ENCODE results near the gene LPP.

LPP gene

DNA sequence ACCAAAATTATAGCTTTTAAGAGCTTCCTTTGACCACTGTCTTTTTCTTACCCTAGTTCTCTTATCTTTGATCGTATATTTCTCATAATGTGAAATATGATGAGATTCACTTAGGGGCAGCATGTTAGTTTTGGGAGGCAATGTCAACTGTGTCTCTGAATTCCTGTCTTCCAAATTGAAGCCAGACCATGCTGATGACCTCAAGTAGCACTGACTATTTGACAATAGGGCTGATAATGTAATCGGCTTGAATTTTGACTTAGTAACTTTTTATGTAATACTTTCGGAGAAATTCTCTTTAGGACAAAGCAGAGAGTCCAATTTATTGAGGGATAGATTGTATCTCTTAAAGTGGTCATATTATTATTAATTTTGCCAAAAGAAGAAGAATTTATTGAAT lies 722.4 kb downstream of the LPP start:
- TF ChIP-seq, protein P1, sequence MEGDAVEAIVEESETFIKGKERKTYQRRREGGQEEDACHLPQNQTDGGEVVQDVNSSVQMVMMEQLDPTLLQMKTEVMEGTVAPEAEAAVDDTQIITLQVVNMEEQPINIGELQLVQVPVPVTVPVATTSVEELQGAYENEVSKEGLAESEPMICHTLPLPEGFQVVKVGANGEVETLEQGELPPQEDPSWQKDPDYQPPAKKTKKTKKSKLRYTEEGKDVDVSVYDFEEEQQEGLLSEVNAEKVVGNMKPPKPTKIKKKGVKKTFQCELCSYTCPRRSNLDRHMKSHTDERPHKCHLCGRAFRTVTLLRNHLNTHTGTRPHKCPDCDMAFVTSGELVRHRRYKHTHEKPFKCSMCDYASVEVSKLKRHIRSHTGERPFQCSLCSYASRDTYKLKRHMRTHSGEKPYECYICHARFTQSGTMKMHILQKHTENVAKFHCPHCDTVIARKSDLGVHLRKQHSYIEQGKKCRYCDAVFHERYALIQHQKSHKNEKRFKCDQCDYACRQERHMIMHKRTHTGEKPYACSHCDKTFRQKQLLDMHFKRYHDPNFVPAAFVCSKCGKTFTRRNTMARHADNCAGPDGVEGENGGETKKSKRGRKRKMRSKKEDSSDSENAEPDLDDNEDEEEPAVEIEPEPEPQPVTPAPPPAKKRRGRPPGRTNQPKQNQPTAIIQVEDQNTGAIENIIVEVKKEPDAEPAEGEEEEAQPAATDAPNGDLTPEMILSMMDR (IDR thresholded peaks at IDR 0.05; ENCODE audit: poor library complexity, severe bottlenecking): no peak
- no peaks in the 10 kb centered on the region for H3K9me3 ChIP-seq (ENCODE audit: severe bottlenecking)
- H3K4me1 ChIP-seq (ENCODE audit: insufficient read depth, poor library complexity, severe bottlenecking): peaks cover 6% of the 10 kb centered on the region
- H3K27me3 ChIP-seq (ENCODE audit: insufficient read depth, poor library complexity, severe bottlenecking): no peaks in the 10 kb centered on the region
- ATAC-seq (ENCODE audit: low read depth) (no peak), DNase-seq (ENCODE audit: low spot score) (no peak)
- peaks cover 19% of the 10 kb centered on the region for H3K36me3 ChIP-seq (ENCODE audit: low read depth)
- H3K27ac ChIP-seq (ENCODE audit: poor library complexity, severe bottlenecking): no peak overlapping the region
- H3K4me3 ChIP-seq (ENCODE audit: severe bottlenecking): no peak overlapping the region

DNA sequence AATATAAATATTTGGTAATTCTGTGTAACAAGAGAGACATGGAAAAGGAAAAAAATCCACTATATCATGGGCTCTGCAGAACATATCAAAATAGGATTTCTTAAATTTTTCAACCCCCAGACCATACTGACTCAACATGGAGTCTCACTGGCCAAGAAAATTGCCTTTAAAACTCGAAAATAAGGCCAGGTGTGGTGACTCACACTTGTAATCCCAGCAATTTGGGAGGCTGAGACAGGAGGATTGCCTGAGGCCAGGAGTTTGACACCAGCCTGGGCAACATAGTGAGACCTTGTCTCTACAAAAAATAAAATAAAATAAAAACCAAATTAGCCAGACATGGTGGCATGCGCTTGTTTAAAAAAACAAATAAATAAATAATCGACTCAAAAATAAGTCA lies 723.4 kb downstream of the LPP start:
- Histone ChIP-seq H3K36me3 (ENCODE audit: low read depth) (peaks cover 23% of the 10 kb centered on the region), H3K9me3 (ENCODE audit: severe bottlenecking) (peaks cover 2% of the 10 kb centered on the region), H3K27me3 (ENCODE audit: insufficient read depth, poor library complexity, severe bottlenecking) (no peaks in the 10 kb centered on the region), H3K4me3 (ENCODE audit: severe bottlenecking) (no peak overlapping the region), H3K4me1 (ENCODE audit: insufficient read depth, poor library complexity, severe bottlenecking) (peaks cover 16% of the 10 kb centered on the region), H3K27ac (ENCODE audit: poor library complexity, severe bottlenecking) (no peak overlapping the region)
- ATAC-seq (ENCODE audit: low read depth): no peak
- no peak for DNase-seq (ENCODE audit: low spot score)
- TF ChIP-seq, protein P1 (IDR thresholded peaks at IDR 0.05; ENCODE audit: poor library complexity, severe bottlenecking): no peak

DNA sequence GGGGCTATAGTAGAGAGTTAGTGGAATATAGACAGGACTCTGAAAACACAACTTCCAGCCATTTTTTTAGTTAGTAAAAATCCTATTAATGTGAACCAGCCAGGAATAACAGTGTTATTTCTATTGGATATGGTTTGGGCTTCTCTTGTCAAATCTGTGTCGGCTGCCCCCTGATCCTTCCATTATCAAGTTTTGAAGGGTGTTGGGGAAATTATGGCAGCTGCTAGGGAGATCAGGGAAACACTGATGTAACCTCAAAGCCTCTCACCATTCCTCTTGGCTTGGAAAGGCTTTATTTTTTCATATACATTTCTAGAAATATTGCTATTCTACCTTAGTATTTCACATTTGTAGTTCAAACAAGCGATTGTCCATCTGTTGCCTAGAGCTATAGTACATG lies 724.1 kb downstream of the LPP start:
- Histone ChIP-seq H3K4me3 (ENCODE audit: severe bottlenecking) (no peak overlapping the region), H3K36me3 (ENCODE audit: low read depth) (peaks cover 23% of the 10 kb centered on the region), H3K27me3 (ENCODE audit: insufficient read depth, poor library complexity, severe bottlenecking) (no peaks in the 10 kb centered on the region), H3K27ac (ENCODE audit: poor library complexity, severe bottlenecking) (no peak overlapping the region), H3K9me3 (ENCODE audit: severe bottlenecking) (peaks cover 2% of the 10 kb centered on the region), H3K4me1 (ENCODE audit: insufficient read depth, poor library complexity, severe bottlenecking) (peaks cover 19% of the 10 kb centered on the region)
- DNase-seq (ENCODE audit: low spot score): no peak
- no peak for ATAC-seq (ENCODE audit: low read depth)
- TF ChIP-seq, protein P1 (IDR thresholded peaks at IDR 0.05; ENCODE audit: poor library complexity, severe bottlenecking): no peak

DNA sequence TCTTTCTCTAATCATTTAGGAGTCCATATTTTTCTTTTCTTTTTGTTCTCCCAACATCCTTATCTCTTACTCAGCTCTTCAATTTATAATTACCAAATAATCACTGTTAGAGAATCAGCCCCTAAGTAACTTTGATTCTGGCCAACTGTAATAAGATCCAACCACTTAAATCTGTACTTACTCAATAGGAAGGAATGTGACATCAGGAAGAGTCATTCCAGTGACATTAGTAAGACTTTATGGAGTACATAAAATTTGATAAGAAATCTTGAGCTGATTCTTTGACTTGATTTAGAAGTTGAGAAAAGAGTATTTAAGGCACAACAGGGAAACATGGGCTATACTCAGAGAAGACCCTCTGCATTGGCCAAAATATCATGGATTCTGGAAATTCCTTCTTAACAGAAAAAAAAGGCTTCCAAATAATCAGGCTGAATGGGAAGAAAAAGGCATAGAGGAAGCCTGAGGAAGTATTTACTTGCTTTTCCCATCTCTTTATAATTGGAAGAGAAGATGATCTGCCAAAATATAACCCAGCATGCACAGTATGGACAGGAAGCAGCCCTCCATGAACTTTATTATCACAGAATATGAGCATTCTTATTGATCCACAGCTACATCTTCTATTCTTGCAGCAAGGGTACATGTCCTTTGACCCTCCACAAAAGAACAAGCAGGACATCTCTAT lies 728.1 kb downstream of the LPP start:
- TF ChIP-seq, protein P1 (IDR thresholded peaks at IDR 0.05; ENCODE audit: poor library complexity, severe bottlenecking): no peak

DNA sequence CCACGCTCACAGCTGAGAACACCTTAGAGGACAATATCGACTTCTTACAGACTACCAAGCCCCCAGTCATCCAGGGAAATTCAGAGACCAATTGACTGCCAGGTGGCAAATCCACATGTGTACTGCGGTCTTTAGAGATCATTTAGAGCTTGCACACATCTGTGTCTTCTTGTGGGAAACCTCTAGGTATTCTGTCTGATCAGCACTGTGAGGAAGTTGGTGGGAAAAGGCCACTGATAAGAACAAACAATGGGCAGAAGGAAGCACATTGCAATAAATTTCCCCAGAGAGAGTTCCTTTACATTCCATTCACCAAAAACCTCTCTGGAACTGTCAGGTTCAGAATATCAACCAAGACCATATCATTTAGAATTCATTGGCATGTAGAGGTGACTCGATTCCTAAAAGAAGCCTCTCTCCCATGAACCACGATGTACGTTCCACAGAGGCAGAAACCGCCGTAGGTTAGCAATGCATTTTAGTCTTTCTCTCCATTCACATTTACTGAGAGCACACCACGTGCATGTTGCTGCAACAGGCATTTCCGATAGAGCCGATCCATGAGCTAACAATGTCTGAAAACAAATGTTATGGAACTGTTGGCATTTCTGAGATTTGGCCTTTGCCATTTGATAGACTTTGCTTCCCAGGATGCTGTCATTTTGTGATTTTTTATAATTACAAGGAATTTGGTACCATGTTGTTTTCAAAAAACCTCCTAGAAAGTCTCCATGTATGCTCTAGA lies 730.5 kb downstream of the LPP start:
- DNase-seq (ENCODE audit: low spot score): no peak
- Histone ChIP-seq H3K27me3 (ENCODE audit: insufficient read depth, poor library complexity, severe bottlenecking) (no peaks in the 10 kb centered on the region), H3K36me3 (ENCODE audit: low read depth) (peaks cover 4% of the 10 kb centered on the region; the same call in 1 of the 2 replicates), H3K4me3 (ENCODE audit: severe bottlenecking) (no peak overlapping the region), H3K27ac (ENCODE audit: poor library complexity, severe bottlenecking) (no peak overlapping the region), H3K9me3 (ENCODE audit: severe bottlenecking) (peaks cover 2% of the 10 kb centered on the region), H3K4me1 (ENCODE audit: insufficient read depth, poor library complexity, severe bottlenecking) (peaks cover 16% of the 10 kb centered on the region)
- TF ChIP-seq, protein P1 (IDR thresholded peaks at IDR 0.05; ENCODE audit: poor library complexity, severe bottlenecking): no peak
- ATAC-seq (ENCODE audit: low read depth): no peak

More for the DNA sequence above, 728.1 kb downstream of the LPP start:
- no peak for DNase-seq (ENCODE audit: low spot score)
- Histone ChIP-seq H3K27me3 (ENCODE audit: insufficient read depth, poor library complexity, severe bottlenecking) (no peaks in the 10 kb centered on the region), H3K36me3 (ENCODE audit: low read depth) (peaks cover 4% of the 10 kb centered on the region), H3K4me3 (ENCODE audit: severe bottlenecking) (no peak overlapping the region), H3K4me1 (ENCODE audit: insufficient read depth, poor library complexity, severe bottlenecking) (peaks cover 19% of the 10 kb centered on the region), H3K9me3 (ENCODE audit: severe bottlenecking) (peaks cover 2% of the 10 kb centered on the region), H3K27ac (ENCODE audit: poor library complexity, severe bottlenecking) (peak overlapping the region; percentile 82)
- ATAC-seq (ENCODE audit: low read depth): peak; percentile 96
